Stimulated activated CD8-positive, alpha-beta memory T cell treated with anti-CD3 and anti-CD28 coated beads, Interleukin-7, amount 100 ng/mL, for 4 hours (primary cell): ENCODE data around the gene CA11.
"Not testable (repeated sequence)": the region's sequence is repeated elsewhere in the genome, so short reads cannot be mapped to it uniquely, and the experiment has no call there.

Experiments used
- DNase-seq, 2 donors: peaks; one replicate each; pipeline ENCODE4 v3.0.0-alpha.2; 2020; ENCODE audit warnings: low read depth in 2 of 2

The CA11 gene

DNA sequence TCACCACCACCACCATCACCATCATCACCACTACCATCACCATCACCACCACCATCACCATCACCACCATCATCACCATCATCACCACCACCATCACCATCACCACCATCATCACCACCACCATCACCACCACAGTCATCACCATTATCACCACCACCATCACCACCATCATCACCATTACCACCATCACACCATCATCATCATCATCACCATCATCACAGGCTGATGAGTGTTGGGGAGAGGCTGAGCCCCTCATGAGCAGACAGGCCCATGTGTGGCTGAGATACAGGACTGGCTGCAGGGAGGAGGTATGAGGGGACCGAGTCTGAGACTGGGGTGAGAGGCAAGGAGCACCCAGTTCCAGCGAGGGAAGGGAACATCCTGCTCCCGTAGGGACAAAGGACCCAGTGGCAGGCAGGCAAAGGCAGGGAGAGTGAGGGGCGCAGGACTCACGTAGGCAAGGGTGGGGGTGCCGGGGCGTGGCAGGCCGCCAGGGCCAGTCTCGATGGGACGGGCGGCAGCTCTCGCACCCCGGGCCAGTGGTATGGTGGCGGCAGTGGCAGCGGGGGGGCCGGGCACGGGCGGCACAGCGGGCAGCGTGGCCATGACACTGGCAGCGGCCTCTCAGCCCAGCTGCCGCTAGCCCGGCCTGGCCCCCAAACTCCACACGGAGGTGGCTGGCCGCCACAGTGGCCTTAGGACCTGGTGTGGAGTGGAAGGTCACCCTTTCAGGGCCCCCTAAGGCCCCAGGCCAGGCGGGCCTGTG, 24.1 kb upstream of the CA11 start:
- no peak for DNase-seq

DNA sequence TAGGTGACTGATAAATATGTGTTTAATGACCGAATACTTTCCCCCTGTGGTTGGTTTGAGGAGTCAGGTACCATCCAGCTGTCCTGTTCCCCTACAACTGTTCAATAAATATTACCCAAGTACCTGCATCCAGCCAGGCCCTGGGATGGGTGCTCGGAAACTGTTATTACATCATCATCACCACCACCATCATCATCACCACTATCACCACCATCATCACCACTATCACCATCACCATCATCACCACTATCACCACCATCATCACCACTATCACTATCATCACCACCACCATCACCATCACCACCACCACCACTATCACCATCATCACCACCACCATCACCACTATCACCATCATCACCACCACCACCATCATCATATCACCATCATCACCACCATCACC, 22.8 kb upstream of the CA11 start:
- no peak for DNase-seq

DNA sequence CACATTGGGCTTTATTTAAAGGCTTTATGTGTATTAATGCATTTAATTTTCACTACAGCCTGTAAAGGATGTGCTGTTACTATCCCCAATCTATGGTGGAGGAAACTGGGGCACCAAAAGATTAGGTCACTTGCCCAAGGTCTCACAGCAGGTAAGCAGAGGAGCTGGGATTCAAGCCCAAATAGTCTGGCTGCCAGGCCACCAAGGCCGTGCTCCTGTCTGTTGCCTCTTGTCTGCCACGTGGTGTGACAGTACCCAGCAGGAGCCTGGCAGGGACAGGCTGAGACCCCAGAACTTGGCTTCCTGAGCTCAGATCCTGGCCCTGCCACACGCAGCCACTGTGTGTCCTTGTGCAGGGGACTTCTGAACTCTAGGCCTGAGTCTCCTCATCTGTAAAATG, 22.3 kb upstream of the CA11 start:
- DNase-seq: no peak

DNA sequence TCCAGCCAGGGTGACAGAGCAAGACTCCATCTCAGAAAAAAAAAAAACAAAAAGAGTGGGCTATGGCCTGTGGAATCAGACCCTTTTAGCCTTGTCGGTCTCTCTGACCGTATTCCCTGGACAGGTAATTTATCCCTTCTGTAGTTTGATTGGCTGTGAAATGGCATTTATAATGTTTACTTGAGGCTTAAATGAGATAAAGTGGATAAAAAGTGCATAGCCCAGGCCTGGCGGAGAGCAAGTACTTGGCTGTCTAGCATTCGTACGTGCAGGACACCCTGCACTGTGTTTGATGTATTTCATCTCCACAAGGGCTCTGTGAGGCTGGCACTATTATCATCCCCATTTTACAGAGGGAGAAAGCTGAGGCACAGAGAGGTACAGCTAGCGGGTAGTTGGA, 19.8 kb upstream of the CA11 start:
- no peak for DNase-seq

DNA sequence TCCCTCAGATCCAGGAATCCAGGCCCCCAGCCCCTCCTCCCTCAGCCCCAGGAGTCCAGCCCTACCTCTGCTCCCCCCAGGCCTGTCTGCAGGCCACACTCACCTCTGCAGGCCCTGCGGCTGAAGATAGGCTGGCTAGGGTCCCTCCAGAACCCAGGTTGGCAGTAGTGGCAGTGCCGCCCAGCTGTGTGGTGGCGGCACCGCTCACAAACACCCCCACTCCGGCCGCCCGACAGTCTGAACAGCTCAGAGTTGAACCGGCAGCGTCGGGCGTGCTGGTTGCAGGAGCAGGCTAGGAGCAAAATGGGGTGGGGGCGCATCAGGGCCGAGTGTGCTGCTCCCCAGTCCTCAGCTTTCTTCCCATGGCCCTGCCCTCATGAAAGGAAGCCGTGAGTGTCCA, 18.5 kb upstream of the CA11 start:
- DNase-seq: no peak

DNA sequence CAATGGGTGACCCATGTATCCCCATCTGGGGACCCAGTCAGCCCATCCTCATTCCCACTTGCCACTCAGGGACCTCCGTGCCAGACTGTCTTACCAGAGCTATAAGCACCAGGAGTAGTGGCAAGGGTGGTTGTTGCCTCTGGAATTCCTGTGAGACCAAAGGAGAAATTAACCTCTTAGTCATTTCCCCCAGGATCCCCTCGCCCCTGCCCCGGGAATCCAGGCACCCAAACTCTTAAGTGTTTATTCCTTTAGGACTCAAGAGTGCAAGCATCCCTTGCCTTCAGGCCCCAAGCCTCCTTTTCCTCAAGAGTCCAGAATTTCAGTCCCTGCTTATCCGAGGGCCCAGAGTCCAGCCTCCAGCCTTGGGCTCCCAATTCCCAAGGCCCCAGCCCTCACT, 17.7 kb upstream of the CA11 start:
- no peak for DNase-seq

DNA sequence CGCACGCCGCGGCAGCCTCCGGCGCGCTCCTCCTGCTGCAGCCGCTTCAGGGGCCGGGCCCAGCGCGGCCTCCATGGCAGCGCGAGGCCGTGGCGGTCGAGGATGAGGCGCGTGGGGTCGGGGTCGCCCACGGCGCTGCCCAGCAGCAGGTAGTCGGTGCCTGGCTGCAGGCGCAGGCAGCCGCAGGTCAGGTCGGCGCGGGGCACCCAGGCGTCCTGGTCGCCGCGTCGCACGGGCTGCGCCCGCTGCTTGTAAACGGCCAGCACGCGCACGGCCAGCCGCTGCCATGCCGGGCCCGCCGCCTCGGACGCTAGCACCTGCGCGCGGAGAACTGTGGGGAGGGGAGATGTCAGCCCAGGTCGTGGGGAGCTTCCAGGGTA, 15.7 kb upstream of the CA11 start:
- DNase-seq: no peak

DNA sequence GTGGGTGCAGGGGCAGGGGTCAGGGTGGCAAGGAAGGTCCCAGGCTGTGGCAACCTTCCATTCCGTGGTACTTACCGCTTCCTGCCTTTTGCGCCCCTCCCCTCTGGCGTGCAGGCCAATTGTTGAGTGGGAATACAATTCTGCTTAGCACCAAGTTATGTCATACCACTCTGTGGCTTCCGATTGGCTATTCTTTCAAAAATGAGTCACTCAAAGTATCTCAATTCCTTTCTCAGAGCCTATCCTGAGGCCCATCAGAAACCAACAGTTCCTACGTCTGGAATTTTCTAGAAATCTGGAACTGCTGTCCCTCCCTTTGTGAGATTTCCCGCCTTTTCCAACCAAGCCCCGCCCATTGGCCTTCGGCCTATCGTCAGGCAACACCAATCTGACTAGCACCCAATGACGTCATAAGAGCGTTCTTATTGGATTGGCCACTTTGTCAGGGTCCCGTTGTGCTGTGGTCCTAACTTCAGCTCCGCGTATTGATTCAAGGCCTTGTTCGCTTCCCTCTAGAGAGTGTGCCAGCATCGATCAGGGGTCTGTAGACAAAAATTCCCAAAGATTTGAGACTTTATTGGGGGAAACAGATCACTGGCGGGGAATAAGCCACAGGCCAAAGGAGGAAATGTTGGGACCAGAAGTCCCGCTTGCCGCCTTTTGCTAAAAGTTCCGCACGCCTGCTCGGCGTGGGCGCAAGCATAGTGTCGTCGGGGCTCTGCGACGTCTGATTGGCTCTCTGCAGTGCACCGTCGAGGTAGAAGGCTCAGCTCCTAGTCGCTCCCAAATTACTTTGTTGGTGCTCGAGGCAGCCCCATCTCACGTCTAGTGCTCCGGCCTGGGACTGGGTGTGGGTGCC, 15.1 kb upstream of the CA11 start:
- peak; percentile 55 to 57 for DNase-seq

DNA sequence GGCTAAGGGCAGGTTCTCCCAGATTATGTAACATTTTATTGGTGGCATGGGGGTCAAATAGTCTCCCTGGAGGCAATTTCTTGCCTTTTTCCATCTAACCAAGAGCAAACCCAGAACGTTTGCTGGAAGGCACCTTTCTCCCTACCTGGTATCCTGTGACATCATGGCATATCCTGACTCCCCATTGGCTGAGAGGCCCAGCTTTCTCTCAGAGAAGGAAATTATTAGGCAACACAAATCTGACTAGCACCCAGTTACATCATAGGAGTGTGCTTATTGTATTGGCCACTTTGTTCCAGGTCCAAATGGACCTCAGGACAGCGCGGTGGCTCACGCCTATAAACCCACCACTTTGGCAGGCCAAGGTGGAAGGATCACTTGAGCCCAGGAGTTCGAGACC, 13.8 kb upstream of the CA11 start:
- no peak for DNase-seq

DNA sequence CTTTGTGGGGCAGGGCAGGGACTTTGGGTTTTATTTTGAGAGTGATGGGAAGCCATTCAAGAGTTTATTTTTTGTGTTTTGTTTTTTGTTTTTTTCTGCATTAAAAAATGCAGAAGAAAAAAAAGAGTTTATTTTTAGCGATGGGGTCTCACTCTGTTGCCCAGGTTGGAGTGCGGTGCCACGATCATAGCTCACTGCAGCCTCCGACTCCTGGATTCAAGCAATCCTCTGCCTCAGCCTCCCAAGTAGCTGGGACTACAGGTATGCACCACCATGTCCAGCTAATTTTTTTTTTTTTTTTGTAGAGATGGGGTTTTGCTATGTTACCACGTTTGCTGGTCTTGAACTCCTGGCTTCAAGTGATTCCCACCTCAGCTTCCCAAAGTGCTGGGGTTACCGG, 12.5 kb upstream of the CA11 start:
- no peak for DNase-seq

DNA sequence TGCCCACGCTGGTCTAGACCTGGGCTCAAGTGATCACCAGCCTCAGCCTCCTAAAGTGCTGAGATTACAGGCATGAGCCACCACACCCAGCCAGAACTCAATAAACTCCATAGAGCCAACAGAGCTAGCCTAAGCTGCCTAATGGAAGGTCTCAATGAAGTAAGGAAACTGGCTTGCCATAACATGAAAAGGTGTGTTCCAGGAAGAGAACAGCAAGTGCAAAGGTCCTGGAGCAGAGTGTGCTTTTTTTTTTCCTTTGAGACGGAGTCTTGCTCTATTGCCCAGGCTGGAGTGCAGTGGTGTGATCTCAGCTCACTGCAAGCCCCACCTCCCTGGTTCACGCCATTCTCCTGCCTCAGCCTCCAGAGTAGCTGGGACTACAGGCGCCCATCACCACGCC, 11.8 kb upstream of the CA11 start:
- not testable (repeated sequence) for DNase-seq

DNA sequence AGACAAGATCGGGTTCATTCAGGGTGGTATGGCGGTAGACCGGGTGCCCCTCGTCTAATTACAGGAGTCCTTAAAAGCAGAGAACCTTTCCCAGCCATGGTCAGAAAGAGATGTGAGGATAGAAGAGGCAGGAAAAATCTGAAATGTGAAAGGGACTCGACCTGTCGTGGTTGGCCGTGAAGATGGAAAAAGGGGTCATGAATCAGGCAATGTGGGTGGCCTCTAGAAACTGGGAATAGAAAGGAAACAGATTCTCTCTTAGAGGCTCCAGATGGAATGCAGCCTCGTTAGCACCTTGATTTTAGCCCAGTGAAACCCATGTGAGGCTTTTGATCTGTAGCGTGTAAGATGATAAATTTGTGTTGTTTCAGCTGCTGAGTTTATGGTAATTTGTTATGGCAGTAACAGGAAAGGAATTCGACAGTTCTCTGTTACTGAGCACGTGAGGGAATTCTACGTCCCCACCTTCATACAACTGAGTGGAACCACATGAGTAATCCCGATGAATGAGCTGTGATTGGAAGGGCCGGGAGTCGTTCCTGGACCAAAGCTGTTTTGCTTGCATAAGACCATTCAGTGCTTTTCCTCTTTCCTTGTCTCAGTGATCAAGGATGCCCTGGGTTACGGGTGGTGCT, 11.0 kb upstream of the CA11 start:
- DNase-seq: no peak

DNA sequence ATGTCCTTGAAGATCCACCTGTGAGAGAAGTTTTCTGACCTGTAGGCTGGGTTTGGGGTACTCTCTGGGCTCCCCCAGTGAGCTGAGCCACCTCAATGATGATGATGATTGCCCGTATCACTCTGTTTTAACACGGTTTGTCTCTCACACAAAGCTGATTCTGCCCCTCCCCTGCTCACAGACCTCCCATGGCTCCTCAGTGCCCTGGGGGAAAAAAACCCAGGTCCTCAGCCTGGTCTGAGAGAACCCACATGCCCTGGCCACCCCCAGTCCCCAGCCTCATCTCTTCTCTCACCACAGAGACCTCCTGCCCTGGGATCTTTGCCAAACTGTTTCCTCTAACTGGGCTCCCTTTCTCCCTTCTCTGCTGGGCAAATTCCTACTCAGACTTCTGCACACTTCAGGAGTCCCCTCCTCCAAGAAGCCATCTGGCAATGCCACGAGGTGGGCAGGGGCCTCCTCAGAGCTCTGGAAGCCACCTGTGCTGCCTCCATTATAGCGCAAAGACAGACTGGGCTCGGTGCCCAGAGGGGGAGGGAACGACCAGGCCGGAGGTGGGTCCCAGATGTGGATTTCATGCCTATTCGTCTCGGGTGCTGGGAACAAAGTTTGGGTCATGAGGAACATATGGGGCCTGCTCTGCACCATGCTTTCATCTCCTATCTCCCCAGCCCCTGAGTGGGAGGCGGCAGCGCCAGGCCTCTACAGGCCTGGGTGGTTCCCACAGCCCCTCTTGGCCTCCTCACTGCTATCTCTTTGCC, 8.5 kb upstream of the CA11 start:
- DNase-seq: no peak

DNA sequence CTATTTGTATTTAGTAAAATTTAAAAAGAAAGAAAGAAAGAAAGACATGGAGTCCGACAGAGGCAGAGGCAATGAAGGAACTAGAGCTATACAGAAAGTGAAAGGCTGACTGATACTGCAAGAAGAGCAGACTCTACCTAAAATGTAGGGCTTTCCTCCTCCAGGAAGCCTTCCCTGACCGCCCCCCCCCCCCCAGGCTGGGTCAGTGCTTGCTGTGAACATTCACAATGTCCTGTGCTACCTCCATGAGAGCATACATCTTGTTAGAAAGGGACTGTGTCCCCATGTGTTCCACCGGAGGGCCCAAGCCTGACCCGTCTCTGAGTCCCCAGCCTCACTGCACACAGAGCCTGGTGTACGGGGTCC, 5.7 kb upstream of the CA11 start:
- no peak for DNase-seq

DNA sequence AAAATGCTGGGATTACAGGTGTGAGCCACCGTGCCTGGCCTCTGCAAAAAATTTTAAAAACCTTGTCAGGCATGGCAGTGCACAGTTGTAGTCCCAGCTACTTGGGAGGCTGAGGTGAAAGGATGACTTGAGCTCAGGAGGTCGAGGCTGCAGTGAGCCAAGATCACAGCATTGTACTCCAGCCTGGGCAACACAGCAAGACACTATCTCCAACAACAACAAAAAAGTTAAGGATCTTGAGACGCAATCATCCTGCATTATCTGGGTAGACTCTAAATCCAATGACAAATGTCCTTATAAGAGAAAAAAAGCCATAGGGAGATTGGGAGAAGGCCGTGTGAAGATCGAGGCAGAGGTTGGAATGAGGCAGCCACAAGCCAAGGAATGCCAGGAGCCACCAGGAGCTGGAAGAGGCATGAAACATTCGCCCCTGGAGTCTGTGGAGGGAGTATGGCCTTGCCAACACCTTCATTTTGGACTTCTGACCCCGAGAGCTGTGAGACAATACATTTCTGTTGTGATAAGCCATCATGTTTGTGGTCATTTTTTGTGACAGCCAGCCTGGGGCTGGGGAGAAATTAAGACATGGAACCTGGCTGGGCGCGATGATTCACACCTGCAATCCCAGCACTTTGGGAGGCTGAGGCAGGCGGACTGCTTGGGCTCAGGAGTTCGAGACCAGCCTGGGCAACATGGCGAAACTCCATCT, 5.1 kb upstream of the CA11 start:
- no peak for DNase-seq

DNA sequence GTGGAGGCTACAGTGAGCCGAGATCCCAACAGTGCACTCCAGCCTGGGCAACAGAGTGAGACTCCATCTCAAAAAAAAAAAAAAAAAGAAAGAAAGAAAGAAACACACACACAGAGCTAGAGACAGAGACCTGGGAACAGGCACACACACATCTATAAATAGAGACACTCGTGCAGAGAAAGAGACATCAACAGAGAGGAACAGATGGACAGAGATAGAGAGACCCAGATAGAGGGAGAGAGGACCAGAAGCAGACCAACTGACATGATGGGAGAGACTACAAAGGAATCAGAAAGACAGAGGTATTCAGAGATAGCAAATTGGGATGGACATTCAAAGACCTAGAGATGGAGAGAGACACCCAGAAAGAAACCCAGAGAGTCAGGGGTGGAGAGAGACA, 2.1 kb upstream of the CA11 start:
- no peak for DNase-seq

DNA sequence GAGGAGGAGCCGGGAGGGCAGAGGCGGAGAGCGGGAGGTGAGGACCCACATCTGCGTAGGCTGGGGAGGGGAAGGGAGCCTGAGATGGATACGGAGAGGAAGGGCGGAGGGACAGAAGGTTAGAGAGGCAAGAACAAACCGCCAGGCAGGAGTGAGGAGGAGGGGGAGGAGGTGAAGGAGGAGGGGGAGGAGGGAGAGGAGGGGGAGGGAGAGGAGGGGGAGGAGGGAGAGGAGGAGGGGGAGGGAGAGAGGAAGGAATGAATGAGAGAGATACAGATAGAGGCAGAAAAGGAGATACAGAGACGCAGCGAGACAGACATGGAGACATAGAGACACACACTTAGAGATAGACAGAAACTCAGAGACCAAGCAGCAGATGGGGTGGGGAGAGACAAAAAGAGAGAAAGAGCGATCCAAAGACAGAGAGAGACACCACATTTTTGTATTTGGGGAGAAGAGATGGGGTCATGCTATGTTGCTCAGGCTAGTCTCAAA, 782 bp upstream of the CA11 start:
- no peak for DNase-seq

DNA sequence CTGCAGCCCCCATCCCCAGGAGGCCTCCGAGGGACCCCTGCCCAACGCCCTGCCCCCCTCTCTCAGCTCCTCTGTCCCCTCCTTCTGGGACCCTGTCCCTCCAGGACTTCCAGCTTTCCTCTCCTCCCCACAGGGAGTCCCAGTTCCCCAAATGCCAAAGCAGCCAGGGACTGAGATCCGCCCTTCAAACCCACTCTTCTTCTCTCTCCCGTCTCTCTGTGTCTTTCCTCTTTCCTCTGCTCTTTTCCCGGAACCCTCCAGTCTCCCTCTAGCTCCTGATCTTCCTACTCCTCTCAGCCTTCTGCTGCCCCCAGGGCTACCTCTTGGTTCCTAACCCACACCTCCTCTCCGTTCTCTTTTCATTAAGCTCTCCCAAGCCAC, 377 bp downstream of the CA11 start:
- no peak for DNase-seq

DNA sequence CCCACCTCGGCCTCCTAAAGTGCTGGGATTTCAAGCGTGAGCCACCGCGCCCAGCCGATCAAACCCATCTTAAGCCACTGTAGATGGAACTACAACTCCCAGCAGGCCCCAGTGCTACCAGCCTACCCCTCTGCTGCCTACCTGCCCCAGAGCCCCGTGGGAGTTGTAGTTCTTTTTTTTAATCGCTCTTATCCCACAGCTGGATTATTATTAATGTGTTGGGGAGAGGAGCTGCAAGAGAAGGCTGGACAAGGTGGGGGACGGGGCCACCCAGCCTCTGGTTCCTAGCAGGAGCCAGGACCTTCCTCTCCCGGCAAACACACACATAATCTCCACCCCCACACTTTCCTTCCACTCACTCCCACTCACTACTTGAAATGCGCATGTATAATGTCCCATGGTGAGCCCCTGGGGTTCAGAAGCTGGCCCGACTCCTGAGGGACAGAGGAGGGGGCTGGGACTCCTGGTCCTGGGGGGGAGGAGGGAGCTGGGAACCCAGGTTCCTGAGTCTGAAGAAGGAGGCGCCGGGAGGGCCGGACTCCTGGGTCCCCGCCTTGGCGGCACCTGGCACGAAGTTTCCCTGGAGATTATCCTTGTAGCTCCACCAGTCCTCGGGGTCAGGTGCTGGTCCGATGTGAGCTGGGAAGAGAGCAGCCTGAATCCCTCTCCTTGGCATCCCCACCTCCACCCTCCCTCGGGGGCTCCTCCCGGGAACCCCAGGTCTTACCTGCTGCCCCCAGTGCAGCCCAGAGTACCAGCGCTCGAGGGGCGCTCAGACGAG, 958 bp downstream of the CA11 start:
- peak; percentile 60 for DNase-seq

DNA sequence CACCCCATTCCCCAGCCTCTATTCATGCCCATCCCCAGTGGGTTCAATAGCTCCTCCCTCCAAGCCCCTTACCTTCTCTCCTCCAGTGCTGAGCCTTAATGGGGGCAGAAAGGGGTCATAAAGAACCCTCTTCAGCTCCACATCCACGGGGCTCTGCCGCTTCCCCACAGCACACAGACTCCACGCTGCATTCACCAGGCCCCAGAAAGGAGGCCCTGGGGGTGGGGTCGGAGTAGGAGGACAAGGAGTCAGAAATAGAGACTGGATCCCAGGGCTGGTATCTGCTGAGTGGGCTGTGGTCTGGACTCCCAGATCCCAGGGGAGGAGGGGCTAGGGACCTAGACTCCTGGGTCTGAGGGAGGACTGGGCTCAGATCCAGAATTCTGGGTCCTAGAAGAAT, 1.6 kb downstream of the CA11 start:
- no peak for DNase-seq

DNA sequence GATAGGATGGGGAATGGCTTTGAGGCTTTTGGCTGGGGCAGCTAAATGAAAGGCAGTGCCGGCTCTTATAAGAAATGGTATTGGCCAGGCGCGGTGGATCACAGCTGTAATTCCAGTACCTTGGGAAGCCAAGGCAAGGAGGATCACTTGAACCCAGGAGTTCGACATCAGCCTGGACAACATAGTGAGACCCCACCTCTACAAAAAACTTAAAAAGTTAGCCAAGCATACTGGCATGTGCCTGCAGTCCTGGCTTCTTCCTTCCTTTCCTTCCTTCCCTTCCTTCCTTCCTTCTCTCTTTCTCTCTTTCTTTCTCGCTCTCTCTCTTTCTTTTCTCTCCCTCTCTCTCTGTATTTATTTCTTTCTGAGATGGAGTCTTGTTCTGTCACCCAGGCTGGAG, 3.1 kb downstream of the CA11 start:
- DNase-seq: no peak
